ENCODE results near the gene SMIM14.

DNA sequence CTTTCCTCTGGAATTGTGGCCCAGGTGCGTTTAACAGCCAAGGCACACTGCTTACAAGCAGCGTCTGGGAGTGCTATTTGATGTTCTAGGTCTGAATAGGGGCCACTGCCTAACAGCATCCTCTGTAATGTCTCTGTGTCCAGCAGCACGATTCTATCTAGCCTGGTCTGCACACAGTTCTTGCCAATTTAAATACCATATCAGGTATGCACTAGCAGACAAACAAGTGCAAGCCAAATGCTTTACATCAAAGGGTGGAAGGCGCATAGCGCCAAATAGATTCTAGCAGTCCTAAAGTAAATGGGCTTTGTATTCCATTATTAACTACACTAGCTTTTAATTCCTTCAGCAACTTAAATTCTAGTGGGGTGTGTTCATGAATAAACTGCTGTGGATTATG, 95.6 kb downstream of the SMIM14 start:
- TF ChIP-seq EZH2 (IDR thresholded peaks at IDR 0.05; ENCODE audit: low read length, missing control alignments): no peak
- TF ChIP-seq, protein P1, sequence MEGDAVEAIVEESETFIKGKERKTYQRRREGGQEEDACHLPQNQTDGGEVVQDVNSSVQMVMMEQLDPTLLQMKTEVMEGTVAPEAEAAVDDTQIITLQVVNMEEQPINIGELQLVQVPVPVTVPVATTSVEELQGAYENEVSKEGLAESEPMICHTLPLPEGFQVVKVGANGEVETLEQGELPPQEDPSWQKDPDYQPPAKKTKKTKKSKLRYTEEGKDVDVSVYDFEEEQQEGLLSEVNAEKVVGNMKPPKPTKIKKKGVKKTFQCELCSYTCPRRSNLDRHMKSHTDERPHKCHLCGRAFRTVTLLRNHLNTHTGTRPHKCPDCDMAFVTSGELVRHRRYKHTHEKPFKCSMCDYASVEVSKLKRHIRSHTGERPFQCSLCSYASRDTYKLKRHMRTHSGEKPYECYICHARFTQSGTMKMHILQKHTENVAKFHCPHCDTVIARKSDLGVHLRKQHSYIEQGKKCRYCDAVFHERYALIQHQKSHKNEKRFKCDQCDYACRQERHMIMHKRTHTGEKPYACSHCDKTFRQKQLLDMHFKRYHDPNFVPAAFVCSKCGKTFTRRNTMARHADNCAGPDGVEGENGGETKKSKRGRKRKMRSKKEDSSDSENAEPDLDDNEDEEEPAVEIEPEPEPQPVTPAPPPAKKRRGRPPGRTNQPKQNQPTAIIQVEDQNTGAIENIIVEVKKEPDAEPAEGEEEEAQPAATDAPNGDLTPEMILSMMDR (conservative IDR thresholded peaks at IDR 0.05 in 1 of 2, IDR thresholded peaks at IDR 0.05 in 1 of 2; ENCODE audit: low read depth in 1 of 2, low read length in 2 of 2): no peak
